ENCODE measurements around the gene LGALS7.

- TF ChIP-seq, protein P1, sequence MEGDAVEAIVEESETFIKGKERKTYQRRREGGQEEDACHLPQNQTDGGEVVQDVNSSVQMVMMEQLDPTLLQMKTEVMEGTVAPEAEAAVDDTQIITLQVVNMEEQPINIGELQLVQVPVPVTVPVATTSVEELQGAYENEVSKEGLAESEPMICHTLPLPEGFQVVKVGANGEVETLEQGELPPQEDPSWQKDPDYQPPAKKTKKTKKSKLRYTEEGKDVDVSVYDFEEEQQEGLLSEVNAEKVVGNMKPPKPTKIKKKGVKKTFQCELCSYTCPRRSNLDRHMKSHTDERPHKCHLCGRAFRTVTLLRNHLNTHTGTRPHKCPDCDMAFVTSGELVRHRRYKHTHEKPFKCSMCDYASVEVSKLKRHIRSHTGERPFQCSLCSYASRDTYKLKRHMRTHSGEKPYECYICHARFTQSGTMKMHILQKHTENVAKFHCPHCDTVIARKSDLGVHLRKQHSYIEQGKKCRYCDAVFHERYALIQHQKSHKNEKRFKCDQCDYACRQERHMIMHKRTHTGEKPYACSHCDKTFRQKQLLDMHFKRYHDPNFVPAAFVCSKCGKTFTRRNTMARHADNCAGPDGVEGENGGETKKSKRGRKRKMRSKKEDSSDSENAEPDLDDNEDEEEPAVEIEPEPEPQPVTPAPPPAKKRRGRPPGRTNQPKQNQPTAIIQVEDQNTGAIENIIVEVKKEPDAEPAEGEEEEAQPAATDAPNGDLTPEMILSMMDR (IDR thresholded peaks at IDR 0.05), result no peak
- no peak for TF ChIP-seq POLR2A (IDR thresholded peaks at IDR 0.05)
Measured at GRCh38 chr19:38733493-38734175, 39.7 kb downstream of the LGALS7 start.
